ENCODE data around the gene ZNRF3. TPM values are rescaled to one million over a fixed set of nuclear protein-coding genes. Genes with fewer than 3 reads are reported as not detected.

ZNRF3 gene
- polyA plus RNA-seq, 1 of the 3 experiments (the other 2 are of a cell fraction), result 4.2 TPM

- no peak overlapping the region for H3K27ac ChIP-seq (ENCODE audit: low read depth in 2 of 2, low read length in 1 of 2)
- no peaks in the 10 kb centered on the region for H3F3A ChIP-seq (replicated peaks; ENCODE audit: insufficient read depth)
- 100% methylated on average over 1 of the region's 1 CpG for WGBS (ENCODE audit: low lambda C conversion rate)
- no peaks in the 10 kb centered on the region; the same call in 1 of the 2 replicates for H4K20me1 ChIP-seq (ENCODE audit: insufficient read depth)
- TF ChIP-seq RFX5 (IDR thresholded peaks at IDR 0.05; ENCODE audit: low read length) (no peak), ELF1 (IDR thresholded peaks at IDR 0.05) (no peak), FOXM1 (IDR thresholded peaks at IDR 0.05; ENCODE audit: low read depth) (no peak), RCOR1 (IDR thresholded peaks at IDR 0.05; ENCODE audit: low read length) (no peak), EZH2phosphoT487 (IDR thresholded peaks at IDR 0.05; ENCODE audit: borderline replicate concordance, low read depth) (no peak)
- TF ChIP-seq, protein P1, sequence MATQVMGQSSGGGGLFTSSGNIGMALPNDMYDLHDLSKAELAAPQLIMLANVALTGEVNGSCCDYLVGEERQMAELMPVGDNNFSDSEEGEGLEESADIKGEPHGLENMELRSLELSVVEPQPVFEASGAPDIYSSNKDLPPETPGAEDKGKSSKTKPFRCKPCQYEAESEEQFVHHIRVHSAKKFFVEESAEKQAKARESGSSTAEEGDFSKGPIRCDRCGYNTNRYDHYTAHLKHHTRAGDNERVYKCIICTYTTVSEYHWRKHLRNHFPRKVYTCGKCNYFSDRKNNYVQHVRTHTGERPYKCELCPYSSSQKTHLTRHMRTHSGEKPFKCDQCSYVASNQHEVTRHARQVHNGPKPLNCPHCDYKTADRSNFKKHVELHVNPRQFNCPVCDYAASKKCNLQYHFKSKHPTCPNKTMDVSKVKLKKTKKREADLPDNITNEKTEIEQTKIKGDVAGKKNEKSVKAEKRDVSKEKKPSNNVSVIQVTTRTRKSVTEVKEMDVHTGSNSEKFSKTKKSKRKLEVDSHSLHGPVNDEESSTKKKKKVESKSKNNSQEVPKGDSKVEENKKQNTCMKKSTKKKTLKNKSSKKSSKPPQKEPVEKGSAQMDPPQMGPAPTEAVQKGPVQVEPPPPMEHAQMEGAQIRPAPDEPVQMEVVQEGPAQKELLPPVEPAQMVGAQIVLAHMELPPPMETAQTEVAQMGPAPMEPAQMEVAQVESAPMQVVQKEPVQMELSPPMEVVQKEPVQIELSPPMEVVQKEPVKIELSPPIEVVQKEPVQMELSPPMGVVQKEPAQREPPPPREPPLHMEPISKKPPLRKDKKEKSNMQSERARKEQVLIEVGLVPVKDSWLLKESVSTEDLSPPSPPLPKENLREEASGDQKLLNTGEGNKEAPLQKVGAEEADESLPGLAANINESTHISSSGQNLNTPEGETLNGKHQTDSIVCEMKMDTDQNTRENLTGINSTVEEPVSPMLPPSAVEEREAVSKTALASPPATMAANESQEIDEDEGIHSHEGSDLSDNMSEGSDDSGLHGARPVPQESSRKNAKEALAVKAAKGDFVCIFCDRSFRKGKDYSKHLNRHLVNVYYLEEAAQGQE (IDR thresholded peaks at IDR 0.05; ENCODE audit: low read depth, low read length), result no peak
- POLR2A ChIA-PET, result no interaction called here
- peaks cover 4 to 10% of the 10 kb centered on the region in 2 experiments; a peak in 1 of 4 replicates for H3K4me1 ChIP-seq (ENCODE audit: control insufficient read depth in 1 of 2, insufficient read depth in 2 of 2, low read depth in 1 of 2, low read length in 1 of 2)
- no peaks in the 10 kb centered on the region for H3K36me3 ChIP-seq (replicated peaks in 1 of 2; ENCODE audit: control insufficient read depth in 1 of 2, insufficient read depth in 2 of 2, low read length in 1 of 2)
- H3K4me3 ChIP-seq (ENCODE audit: low read depth in 2 of 2, low read length in 1 of 2), result no peak overlapping the region
- H3K9me2 ChIP-seq, result no peaks in the 10 kb centered on the region
- no peak overlapping the region for H3K4me2 ChIP-seq
- CTCF ChIA-PET, result no interaction called here
- H3K79me2 ChIP-seq (ENCODE audit: insufficient read depth), result peaks cover 18% of the 10 kb centered on the region
- no peak overlapping the region for H3K9ac ChIP-seq
- DNase-seq, result no peak
- H3K9me3 ChIP-seq, result no peaks in the 10 kb centered on the region
- no peak overlapping the region for H2AFZ ChIP-seq (ENCODE audit: low read depth)
- H3K27me3 ChIP-seq (ENCODE audit: insufficient read depth), result no peaks in the 10 kb centered on the region
Measured at GRCh38 chr22:28947125-28947524, 63.8 kb downstream of the ZNRF3 start.

- H3F3A ChIP-seq (replicated peaks; ENCODE audit: insufficient read depth), result no peaks in the 10 kb centered on the region
- H2AFZ ChIP-seq (ENCODE audit: low read depth), result no peak overlapping the region
- peaks cover 18% of the 10 kb centered on the region for H3K79me2 ChIP-seq (ENCODE audit: insufficient read depth)
- no peaks in the 10 kb centered on the region for H3K36me3 ChIP-seq (replicated peaks in 1 of 2; ENCODE audit: control insufficient read depth in 1 of 2, insufficient read depth in 2 of 2, low read length in 1 of 2)
- no peak overlapping the region for H3K4me2 ChIP-seq
- H4K20me1 ChIP-seq (ENCODE audit: insufficient read depth), result peaks cover 10% of the 10 kb centered on the region
- H3K4me3 ChIP-seq (ENCODE audit: low read depth in 2 of 2, low read length in 1 of 2), result no peak overlapping the region
- DNase-seq, result no peak
- POLR2A ChIA-PET, result no interaction called here
- H3K9me2 ChIP-seq, result no peaks in the 10 kb centered on the region
- H3K27ac ChIP-seq (ENCODE audit: low read depth in 2 of 2, low read length in 1 of 2), result no peak overlapping the region
- H3K4me1 ChIP-seq (ENCODE audit: control insufficient read depth in 1 of 2, insufficient read depth in 2 of 2, low read depth in 1 of 2, low read length in 1 of 2), result peaks cover 0 to 16% of the 10 kb centered on the region in 2 experiments; a peak in 3 of 4 replicates
- no peak overlapping the region for H3K9ac ChIP-seq
- CTCF ChIA-PET, result interaction anchor here (1.7 kb wide), 1 partner anchor 92 kb away, joined by 4 read pairs; no protein-coding TSS in a partner anchor
- H3K9me3 ChIP-seq, result no peaks in the 10 kb centered on the region
- 94% methylated on average over 1 of the region's 1 CpG for WGBS (ENCODE audit: low lambda C conversion rate)
- H3K27me3 ChIP-seq (ENCODE audit: insufficient read depth), result no peaks in the 10 kb centered on the region
- TF ChIP-seq GATA2 (CRISPR knock-in tag; IDR thresholded peaks at IDR 0.05) (no peak), YY1 (IDR thresholded peaks at IDR 0.05; ENCODE audit: low read depth) (no peak), SIN3A (IDR thresholded peaks at IDR 0.05; ENCODE audit: borderline replicate concordance, low read depth, low read length) (no peak), CHD2 (IDR thresholded peaks at IDR 0.05; ENCODE audit: low read length, partially characterized antibody) (no peak), POLR2AphosphoS5 (IDR thresholded peaks at IDR 0.05; ENCODE audit: low read depth, low read length) (no peak), RAD21 (IDR thresholded peaks at IDR 0.05; ENCODE audit: low read length) (no peak), ELF1 (IDR thresholded peaks at IDR 0.05) (no peak), NRF1 (IDR thresholded peaks at IDR 0.05; ENCODE audit: low read depth, low read length) (no peak), CTCF (IDR thresholded peaks at IDR 0.05) (no peak), GABPA (IDR thresholded peaks at IDR 0.05; ENCODE audit: low read depth) (no peak), USF1 (IDR thresholded peaks at IDR 0.05; ENCODE audit: borderline replicate concordance, low read depth) (no peak), FOSL2 (IDR thresholded peaks at IDR 0.05; ENCODE audit: borderline replicate concordance, low read depth) (no peak), FOXJ3 (CRISPR knock-in tag; IDR thresholded peaks at IDR 0.05) (no peak)
- TF ChIP-seq, protein P2, sequence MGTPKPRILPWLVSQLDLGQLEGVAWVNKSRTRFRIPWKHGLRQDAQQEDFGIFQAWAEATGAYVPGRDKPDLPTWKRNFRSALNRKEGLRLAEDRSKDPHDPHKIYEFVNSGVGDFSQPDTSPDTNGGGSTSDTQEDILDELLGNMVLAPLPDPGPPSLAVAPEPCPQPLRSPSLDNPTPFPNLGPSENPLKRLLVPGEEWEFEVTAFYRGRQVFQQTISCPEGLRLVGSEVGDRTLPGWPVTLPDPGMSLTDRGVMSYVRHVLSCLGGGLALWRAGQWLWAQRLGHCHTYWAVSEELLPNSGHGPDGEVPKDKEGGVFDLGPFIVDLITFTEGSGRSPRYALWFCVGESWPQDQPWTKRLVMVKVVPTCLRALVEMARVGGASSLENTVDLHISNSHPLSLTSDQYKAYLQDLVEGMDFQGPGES (IDR thresholded peaks at IDR 0.05; ENCODE audit: low read depth, low read length), result no peak
- TF ChIP-seq, protein P3, sequence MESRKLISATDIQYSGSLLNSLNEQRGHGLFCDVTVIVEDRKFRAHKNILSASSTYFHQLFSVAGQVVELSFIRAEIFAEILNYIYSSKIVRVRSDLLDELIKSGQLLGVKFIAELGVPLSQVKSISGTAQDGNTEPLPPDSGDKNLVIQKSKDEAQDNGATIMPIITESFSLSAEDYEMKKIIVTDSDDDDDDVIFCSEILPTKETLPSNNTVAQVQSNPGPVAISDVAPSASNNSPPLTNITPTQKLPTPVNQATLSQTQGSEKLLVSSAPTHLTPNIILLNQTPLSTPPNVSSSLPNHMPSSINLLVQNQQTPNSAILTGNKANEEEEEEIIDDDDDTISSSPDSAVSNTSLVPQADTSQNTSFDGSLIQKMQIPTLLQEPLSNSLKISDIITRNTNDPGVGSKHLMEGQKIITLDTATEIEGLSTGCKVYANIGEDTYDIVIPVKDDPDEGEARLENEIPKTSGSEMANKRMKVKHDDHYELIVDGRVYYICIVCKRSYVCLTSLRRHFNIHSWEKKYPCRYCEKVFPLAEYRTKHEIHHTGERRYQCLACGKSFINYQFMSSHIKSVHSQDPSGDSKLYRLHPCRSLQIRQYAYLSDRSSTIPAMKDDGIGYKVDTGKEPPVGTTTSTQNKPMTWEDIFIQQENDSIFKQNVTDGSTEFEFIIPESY (IDR thresholded peaks at IDR 0.05; ENCODE audit: borderline replicate concordance, low read depth), result no peak
Measured at GRCh38 chr22:28948424-28948823, 65.1 kb downstream of the ZNRF3 start.

Data from SK-N-SH (cell line).